ENCODE data around the gene GOLGA1. TPM values are rescaled to one million over a fixed set of nuclear protein-coding genes. Genes with fewer than 3 reads are reported as not detected.

GOLGA1 gene
- total and polyA plus RNA-seq, 2 of the 13 experiments (the other 11 are each of a cell fraction or from before 2014, with no cell fraction given): 12.7 to 15.9 TPM

- TF ChIP-seq ZNF841 (CRISPR knock-in tag; IDR thresholded peaks at IDR 0.05; ENCODE audit: borderline replicate concordance) (no peak), THAP8 (CRISPR knock-in tag; IDR thresholded peaks at IDR 0.05; ENCODE audit: borderline replicate concordance) (no peak)
Measured at GRCh38 chr9:124854161-124854560, 86.7 kb downstream of the GOLGA1 start (continued).

- Histone ChIP-seq H3K79me2 (ENCODE audit: insufficient read depth, low read length) (no peaks in the 10 kb centered on the region), H3K9me3 (ENCODE audit: low read length) (no peaks in the 10 kb centered on the region), H3K27me3 (ENCODE audit: control insufficient read depth in 1 of 2, insufficient read depth in 2 of 2, low read length in 2 of 2) (no peaks in the 10 kb centered on the region; a peak in 2 of 5 replicates), H3K9ac (ENCODE audit: insufficient read depth, low read depth, low read length) (0 out of 2 replicates have a peak overlapping the region, but pooled peaks have one; percentile 28), H3K27ac (ENCODE audit: extremely low read length, insufficient read depth, low read length) (no peak overlapping the region), H3K4me2 (ENCODE audit: low read depth, low read length) (peak overlapping the region; percentile 86), H2AFZ (ENCODE audit: low read length) (no peak overlapping the region), H3K36me3 (replicated peaks in 1 of 2; ENCODE audit: control insufficient read depth in 1 of 2, insufficient read depth in 2 of 2, low read length in 2 of 2) (peaks cover 5 to 18% of the 10 kb centered on the region in 2 experiments), H3K4me3 (replicated peaks in 1 of 3; ENCODE audit: insufficient read depth in 1 of 3, low read depth in 2 of 3, low read length in 3 of 3) (peak overlapping the region; percentile 24 to 69 (median 54); a peak in 5 of 6 replicates), H3K4me1 (ENCODE audit: insufficient read depth, low read length) (peaks cover 35% of the 10 kb centered on the region), H4K20me1 (ENCODE audit: insufficient read depth, low read length) (peaks cover 15% of the 10 kb centered on the region; the same call in 1 of the 2 replicates)
- WGBS (ENCODE audit: low lambda C conversion rate): no CpG with 5 or more reads among the region's 11 CpGs
- no TSS peak for BruUV-seq (replicated peaks)
- ChIA-PET POLR2A (interaction anchor here (1.0 to 4.2 kb wide), 7 partner anchors 8 to 83 kb away, joined by 3 to 39 read pairs (median 6); partner anchors contain the start of genes ARPC5L, NR6A1, OLFML2A and RPL35), CTCF (ENCODE audit: low intra/inter-chr PET ratio, low total read pairs) (interaction anchor here (1.8 to 3.4 kb wide), 4 partner anchors 13 to 80 kb away, joined by 16 to 167 read pairs (median 27); partner anchors contain the start of genes NR6A1 and OLFML2A)
- peak; percentile 0; the same call in 2 of the 3 replicates for ATAC-seq
- in situ Hi-C loops (cut with HindIII; ENCODE audit: extremely low pct_ligation_motif_present, low pct_unique_long_range_greater_than_20kb): loop anchor here (5.0 kb wide), 1 partner anchor 81 kb away; the partner anchor contains the start of gene NR6A1
- FAIRE-seq: no peak
- no peak for DNase-seq (ENCODE audit: low spot score)
- intact Hi-C loops (cut with micrococcal nuclease; ENCODE audit: unreplicated experiment): loop anchor here (2.0 kb wide), 1 partner anchor 59 kb away; no protein-coding TSS in a partner anchor
- TF ChIP-seq PATZ1 (CRISPR knock-in tag; IDR thresholded peaks at IDR 0.05) (no peak), ZNF24 (IDR thresholded peaks at IDR 0.05) (no peak), CEBPB (IDR thresholded peaks at IDR 0.05; ENCODE audit: borderline replicate concordance, low read depth, low read length) (no peak), ZNF124 (CRISPR knock-in tag; IDR thresholded peaks at IDR 0.05) (no peak), ZMYM2 (CRISPR knock-in tag; IDR thresholded peaks at IDR 0.05) (no peak), KLF11 (CRISPR knock-in tag; IDR thresholded peaks at IDR 0.05) (no peak), ZBTB25 (CRISPR knock-in tag; IDR thresholded peaks at IDR 0.05) (no peak), ZNF549 (CRISPR knock-in tag; IDR thresholded peaks at IDR 0.05) (no peak), ZMAT5 (CRISPR knock-in tag; IDR thresholded peaks at IDR 0.05; ENCODE audit: borderline replicate concordance, low read depth) (no peak), SP4 (CRISPR knock-in tag; IDR thresholded peaks at IDR 0.05) (no peak), ZNF691 (CRISPR knock-in tag; IDR thresholded peaks at IDR 0.05; ENCODE audit: borderline replicate concordance, low read depth) (no peak), ZNF644 (CRISPR knock-in tag; IDR thresholded peaks at IDR 0.05; ENCODE audit: low read depth) (no peak), HBP1 (CRISPR knock-in tag; IDR thresholded peaks at IDR 0.05; ENCODE audit: low read depth) (no peak), REL (CRISPR knock-in tag; conservative IDR thresholded peaks at IDR 0.05) (no peak)
Measured at GRCh38 chr9:124853605-124854143, 87.2 kb downstream of the GOLGA1 start.

All from HepG2 (cell line).